Superior temporal gyrus (tissue), 1 donor: ENCODE results near the gene MLH1.
"Not testable (repeated sequence)": the region's sequence is repeated elsewhere in the genome, so short reads cannot be mapped to it uniquely, and the experiment has no call there.

Source experiments
- DNase-seq: peaks from one replicate; pipeline ENCODE4 v3.0.0-alpha.2; 2016; ENCODE audit errors: extremely low spot score

Gene MLH1

DNA sequence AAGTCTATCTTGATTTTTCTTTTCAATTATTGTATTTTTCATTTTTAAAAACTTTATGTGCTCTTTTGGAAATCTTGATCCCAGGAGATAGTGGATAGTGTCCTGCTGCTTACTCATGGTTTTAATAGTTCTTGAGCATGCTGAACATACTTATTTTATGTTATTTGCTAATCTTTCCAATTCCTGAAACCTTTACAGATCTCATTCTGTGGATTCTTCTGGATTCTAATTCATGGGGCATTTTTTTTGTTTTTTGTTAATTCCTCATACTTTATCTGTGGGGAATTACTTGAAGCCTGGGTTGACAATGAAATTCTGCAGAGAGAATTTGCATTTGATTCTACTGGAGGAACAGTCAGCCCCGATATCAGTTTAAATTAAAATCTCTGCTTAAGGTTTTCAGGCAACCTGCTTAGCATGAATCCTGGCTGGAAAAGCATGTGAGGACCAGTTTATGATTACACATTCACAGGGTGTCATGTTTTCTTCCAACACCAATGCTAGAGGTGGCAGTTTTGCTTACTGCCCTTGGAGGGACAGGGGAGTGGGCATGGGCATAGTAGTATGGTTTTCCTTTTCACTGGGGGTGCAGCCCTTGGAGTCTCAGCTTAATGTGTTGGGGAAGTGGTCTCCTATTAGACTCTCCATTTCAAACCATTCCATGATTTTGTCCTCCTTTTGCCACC lies 46.0 kb downstream of the MLH1 start:
- no peak for DNase-seq

DNA sequence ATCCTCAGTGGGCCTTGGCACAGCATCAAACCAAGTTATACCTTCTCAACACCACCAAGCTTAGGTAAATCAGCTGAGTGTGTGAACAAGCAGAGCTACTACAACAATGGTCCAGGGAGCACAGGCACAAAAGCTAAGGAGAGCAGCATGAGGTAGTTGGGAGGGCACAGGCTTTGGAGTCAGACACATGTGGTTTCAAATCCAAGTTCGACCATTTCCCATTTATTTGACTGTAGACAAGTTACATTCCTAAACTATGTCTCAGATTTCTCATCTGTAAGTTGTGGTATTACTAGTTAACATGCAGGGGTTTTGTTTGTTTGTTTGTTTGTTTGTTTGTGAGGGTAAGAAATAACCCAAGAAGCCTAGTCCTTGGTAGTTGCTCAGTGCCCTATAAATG lies 46.9 kb downstream of the MLH1 start:
- no peak for DNase-seq

DNA sequence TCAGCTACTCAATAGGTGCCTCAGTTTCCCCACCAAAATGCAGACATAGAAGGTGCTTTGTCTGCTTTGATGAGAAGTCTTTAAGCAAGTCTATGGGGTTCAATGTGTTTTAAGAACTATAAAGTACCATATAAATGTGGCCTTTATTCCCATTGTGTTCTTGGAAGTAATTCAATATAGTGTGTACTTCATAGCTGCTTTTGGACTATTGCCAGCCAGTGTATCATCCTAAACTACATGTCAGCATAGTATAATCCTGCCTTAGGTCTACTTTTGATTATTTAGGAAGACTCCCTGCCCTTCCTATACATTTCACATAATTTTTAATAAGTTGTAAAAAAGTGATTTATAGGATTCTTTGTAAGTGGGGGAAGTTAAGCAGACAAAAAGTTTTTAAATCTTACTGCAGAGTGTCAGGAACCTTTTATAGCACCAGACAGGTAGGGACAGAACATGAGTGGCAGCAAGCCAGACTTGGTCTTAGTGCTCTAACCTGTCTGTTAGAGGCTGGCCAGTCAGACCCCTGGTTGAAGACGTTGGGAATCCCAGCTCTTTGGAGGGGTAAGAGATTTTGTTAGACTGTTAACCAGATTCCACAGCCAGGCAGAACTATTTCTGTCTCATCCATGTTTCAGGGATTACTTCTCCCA lies 48.4 kb downstream of the MLH1 start:
- DNase-seq: no peak

DNA sequence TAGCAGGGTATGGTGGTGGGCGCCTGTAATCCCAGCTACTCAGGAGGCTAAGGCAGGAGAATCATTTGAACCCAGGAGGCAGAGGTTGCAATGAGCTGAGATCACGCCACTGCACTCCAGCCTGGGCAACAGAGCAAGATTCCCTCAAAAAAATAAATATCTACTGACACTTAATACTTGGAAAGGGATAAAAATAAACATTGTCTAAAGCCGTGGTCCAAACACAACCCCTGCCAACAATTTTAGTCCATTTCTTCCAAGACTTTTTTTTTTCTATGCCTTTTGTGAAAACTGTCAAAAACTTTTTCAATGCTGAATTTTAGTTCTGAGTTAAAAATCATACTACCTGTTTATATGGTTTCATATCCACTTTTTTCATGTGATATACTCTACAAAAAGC lies 49.4 kb downstream of the MLH1 start:
- not testable (repeated sequence) for DNase-seq

DNA sequence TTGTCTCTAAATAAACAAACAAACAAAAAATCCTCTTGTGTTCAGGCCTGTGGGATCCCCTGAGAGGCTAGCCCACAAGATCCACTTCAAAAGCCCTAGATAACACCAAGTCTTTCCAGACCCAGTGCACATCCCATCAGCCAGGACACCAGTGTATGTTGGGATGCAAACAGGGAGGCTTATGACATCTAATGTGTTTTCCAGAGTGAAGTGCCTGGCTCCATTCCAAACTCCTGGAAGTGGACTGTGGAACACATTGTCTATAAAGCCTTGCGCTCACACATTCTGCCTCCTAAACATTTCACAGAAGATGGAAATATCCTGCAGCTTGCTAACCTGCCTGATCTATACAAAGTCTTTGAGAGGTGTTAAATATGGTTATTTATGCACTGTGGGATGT lies 57.0 kb downstream of the MLH1 start:
- peak; percentile 67 for DNase-seq

DNA sequence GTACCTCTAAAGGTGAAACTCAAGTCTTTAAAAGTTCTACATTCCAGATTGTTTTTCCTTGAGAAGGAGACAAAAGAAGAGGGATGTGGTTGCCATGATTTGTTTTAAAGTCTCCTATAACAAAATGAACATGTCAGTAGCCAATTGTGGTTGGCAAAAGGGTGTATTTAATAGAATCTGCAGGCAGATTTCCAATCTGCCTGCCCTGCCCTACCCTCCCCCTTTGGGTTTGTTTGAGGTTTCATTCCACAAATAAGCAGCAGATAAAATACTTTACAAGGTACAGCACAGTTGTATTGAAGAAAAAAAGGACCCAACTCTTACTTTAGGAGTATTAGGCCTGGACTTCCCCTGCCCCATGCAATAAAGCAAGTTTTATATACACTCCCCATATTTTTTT lies 59.5 kb downstream of the MLH1 start:
- no peak for DNase-seq

DNA sequence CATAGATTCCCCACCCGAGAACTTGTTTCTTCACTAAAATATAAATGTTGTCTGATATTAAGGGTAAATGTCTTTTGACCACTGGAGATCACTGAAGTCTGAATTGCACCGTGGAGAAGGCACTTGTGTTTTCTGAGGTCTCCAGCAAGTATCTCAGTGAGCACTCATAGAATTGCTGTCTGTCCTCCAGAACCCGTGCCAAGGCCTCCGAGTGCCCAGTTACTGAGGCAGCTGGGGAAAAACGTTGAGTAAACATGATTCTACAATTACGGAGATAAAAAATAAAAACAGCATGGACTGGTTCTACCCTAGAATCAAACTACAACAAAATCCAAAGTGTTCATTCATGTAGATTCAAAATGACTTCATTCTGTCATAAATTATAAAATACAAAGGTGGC lies 60.0 kb downstream of the MLH1 start:
- DNase-seq: peak; percentile 36

DNA sequence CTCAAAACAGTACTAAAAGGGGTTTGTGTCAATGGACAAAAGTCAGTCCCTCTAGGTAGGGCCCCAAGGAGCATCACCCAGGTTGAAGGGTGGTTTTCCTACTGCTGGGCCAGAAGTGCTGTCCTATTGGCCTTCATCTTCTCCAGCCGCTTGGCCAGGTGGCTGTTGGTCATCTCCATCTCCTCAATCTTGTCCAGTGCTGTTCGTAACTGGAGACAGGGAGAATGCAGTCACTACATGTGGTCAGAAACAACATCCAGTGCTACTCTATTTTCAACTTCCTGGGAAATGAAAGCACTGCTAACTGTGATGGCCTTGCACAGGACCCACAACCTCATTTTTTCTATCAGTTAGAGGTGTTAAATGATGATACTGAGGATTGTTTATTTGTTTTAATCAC lies 60.4 kb downstream of the MLH1 start:
- DNase-seq: no peak

DNA sequence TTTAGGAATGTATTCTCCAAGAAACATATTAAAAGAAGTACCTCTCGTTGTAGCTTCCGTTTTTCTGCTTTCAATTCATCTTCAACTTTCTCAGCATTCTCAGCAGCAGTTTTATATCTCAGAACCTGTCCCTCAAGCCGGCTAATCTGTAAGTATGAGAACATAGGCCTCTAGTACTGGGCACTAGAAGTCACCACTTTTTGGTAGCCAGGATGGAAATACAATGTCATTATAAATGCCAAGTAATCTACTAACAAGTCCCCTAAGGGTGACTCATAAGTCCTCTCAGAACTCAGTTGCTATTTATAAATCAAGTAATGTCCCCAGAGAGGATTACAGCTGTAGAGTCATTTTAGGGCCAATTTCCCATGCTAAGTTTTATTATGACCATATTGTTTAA lies 61.1 kb downstream of the MLH1 start:
- DNase-seq: peak; percentile 51

DNA sequence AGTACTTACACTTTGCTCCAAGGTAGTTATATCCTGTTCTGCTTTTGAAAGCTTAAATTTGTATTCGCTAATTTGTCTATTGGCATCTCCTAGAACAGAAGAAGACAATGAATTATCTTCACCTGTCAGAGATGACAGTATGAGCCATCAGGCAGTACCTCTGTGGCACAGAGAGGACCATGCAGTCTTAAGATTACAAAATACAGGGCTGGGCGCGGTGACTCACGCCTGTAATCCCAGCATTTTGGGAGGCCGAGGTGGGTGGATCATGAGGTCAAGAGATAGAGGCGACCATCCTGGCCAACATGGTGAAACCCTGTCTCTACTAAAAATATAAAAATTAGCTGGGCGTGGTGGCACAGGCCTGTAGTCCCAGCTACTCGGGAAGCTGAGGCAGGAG lies 61.8 kb downstream of the MLH1 start:
- not testable (repeated sequence) for DNase-seq

DNA sequence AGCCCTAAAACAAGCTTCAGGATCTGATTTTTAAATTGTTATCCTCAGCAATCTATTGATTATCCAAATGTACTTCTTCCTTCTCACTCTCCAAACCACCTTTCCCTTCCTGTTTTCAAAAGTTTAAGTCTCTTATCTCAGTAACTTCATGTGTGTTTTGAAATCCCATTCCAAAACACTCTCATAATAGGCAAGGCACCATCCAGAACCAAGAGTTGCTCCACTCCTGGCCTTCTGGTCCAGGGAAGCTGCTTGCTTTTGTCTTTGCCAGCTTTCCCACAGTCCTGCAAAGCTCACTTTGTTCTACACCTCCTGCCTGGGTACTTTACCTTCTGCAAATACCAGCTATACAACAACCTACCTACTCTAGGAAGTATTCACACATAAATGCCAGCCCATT lies 63.5 kb downstream of the MLH1 start:
- DNase-seq: no peak

DNA sequence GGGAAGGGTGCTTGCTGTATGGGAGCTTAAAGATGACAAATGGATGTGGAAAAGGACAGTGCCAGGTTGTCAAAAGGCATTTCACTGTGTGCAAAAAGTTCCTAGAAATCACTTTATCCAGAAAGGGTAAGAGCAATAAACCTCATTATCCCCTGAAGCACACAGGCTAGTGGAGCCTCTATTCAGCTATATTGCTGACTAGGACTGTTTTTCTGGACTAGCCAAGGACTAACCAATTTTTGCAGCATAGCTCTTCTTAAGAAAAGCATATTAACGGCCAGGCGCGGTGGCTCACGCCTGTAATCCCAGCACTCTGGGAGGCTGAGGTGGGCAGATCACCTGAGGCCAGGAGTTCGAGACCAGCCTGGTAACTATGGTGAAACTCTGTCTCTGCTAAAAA lies 64.8 kb downstream of the MLH1 start:
- no peak for DNase-seq

DNA sequence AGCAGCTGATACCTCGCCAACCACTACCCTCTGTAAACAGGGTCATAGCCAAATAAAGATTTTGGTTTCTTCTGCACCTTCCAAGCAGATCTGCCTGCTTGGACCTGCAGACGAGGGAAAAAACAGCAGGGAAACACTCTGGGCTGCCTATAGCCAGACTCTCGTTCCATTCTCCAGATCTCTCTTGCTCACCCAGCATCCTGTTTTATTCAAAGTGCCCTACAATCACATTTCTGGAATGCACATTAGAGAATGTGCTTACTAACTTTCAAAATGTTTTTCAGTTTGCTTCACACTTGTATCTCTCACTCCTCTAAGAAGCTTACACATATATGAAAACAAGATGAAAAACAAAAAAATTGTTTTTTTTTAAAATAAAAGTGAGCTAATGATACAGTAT lies 71.4 kb downstream of the MLH1 start:
- DNase-seq: no peak

DNA sequence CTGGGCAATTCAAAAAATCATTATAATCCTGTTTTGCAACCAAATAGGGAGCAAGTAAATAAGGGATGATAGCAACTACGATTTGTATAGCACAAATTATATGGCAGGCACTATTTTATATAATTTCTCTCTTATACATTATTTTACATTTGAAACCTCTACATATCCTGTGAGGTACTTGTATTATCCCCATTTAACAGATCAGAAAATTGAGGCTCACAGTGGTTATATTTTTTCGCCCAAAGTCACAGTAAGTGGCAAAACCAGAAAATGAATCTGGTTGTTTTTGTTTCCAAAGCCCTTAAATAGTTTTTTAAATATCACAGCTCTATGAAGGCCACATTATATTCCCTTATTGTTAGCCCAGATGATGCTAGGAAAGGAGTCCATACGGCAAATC lies 74.3 kb downstream of the MLH1 start:
- no peak for DNase-seq

DNA sequence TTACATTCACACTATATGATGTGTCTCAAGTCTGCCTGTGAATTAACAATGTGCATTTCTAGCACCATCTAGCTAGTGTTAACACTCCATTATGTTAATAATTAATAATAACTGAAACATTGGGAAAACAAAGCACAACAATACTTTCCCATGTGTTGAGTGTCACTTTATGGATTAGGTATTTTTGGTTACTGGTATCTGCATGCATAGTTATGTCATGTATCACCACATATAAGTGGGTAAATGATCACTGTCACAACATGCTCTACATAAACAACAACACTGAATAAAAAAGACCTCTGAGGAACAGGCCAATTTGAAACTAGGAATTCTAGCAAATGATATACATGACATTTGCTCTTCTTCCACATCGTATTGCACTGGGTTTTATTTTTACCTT lies 74.7 kb downstream of the MLH1 start:
- DNase-seq: no peak

DNA sequence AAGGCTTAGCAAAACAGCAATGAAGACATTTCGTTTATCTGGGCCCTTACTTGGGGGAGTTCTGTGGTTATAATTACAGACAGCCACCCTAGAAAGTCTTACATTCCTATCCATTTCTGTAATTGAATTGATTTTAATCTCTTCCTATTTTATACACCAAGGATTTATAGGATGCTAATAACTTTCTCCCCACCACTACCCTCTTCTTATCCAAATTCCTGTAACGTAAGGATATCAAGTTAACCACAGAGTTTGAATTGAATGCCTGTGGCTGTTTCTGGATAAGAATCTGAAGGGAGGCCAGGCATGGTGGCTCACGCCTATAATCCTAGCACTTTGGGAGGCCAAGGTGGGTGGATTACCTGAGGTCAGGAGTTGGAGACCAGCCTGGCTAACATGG lies 78.6 kb downstream of the MLH1 start:
- DNase-seq: no peak

DNA sequence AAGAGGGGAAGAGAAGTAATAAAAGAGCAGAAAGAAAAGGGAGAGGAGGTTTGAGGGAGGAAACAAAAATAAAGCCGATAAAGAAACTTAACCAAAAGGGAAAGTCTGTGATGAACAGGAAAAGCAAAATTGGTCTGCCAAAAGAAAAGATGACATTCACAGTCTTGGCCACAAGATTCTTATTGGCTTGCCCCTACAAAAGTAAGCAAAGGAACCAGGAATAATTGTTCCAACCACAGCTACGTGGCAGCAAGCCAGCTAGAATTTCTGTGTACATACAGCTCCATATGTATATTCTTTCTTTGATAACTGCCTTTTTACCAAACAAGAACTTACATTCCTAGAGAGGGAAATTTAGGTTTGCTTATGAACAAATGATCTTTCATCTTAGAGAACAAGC lies 79.6 kb downstream of the MLH1 start:
- peak; percentile 63 for DNase-seq

DNA sequence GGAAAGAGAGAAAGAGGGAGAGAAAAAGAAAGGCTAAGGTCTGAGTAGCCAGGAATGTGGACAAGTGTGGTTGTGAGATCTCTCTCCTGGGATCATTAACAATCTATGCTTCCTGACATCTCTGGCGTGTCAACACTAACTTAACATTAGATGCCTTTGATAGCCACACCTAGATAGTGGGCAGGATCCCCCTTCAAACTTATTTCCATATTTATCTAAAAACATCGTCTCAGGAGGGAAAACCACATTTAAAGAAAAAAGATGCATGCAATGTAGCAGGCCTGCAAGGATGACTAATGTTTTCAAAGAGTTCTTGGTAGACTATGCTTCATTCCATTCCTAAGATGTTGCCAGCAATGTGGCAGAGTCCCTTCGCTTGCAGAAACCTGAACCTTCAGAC lies 80.9 kb downstream of the MLH1 start:
- DNase-seq: no peak

DNA sequence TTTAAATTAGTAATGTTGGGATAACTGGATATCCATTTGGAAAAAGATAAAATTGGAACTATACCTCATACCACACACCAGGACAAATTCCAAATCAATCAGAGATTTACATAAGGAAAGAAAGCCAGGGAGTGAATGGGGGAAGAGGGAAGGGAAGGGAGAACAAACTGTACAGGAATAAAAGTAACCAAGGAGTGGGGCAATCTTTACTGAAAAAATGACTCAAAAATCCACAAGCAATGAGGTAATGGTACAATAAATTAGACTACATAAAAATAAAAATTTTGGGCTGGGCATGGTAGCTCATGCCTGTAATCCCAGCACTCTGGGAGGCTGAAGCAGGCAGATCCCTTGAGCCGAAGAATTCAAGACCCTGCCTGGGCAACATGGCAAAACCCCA lies 82.6 kb downstream of the MLH1 start:
- DNase-seq: no peak

DNA sequence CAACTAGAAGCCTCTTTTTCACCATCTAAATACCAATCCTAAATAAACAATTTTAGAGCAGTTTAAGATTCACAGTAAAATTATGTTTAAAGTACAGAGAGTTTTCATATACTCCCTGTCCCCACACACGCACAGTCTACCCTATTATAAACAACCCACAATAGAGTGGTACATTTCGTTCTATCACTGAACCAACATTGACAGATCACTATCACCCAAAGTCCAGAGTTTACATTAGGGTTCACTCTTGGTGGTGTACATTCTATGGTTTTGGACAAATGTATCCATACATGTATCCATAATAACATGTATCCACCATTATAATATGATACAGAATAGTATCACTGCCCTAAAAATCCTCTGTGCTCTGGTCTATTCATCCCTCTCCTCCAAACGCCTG lies 89.0 kb downstream of the MLH1 start:
- DNase-seq: no peak

DNA sequence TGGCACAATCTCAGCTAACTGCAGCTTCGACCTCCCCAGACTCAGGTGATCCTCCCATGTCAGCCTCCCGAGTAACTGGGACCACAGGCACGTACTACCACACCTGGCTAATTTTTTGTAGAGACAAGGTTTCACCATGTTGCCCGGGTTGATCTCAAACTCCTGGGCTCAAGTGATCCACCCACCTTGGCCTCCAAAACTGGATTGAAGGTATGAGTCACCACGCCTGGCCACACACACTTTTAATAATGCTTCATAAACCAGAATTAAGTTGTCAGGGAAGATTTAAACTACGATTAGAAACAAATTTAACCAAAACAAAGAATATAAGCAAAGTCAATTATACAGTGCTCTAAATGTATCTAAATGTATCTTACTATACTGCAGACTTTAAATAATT lies 93.6 kb downstream of the MLH1 start:
- no peak for DNase-seq

DNA sequence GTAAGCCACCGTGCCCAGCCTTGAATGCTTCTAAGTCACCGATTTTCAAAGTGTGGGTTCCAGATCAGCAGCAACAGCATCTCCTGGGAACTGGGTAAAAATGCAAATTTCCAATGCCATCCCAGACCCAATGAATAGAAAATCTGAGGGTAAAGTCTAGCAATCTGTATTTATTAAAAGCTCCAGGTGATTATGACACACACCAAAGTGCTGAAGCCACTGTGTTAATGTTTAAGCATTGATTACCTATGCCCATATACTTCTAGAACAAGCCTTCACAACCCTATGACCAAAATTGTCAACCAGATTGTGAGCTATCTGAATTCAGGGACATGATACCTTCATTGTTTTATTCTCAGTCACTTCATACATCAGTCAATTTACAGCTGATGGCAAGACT lies 94.6 kb downstream of the MLH1 start:
- DNase-seq: no peak

DNA sequence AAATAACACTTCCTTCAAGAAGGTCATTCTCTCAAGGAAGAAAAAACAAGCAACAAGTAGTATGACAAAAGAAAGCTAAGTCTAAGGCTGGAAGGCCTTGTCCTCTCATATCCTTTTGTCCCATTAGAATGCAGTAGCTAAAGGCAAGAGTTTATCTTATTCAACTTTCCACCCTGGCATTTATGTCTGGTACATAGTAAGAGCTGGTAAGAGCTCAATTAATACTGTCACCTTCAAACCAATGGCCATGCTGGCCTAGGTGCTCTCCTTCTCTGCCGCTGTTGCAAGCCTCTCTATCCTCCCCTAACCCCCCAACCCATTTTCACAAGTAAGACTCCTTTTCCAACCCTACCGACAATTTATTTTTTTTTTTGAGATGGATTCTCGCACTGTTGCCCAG lies 99.2 kb downstream of the MLH1 start:
- DNase-seq: no peak

DNA sequence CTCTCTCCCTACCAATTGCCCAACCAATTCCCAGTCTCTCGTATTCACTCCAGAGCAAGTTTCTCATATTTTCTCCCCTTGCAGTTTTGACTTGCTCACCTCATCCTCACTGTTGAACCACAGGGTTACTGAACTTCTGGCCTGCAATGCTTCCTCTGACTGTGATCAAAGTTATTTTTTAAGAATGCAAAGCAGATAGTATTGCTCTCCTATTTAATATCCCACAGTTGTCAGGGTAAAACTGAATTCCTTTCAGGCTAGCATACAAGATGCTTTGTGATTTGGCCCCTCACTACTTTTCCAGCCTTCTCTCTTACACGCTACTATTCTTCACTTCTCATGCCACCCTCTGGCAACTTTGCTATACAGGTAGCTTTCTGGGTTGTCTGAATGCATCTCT lies 100.2 kb downstream of the MLH1 start:
- no peak for DNase-seq
